Stimulated activated CD4-positive, alpha-beta T cell treated with anti-CD3 and anti-CD28 coated beads, Interleukin-2, amount 100 ng/mL, for 4 hours (primary cell): ENCODE results near the gene KLHL14.

ENCODE experiments used
- DNase-seq: peaks from one replicate; pipeline ENCODE4 v3.0.0-alpha.2; 2020; ENCODE audit warnings: low read depth

The KLHL14 gene

DNA sequence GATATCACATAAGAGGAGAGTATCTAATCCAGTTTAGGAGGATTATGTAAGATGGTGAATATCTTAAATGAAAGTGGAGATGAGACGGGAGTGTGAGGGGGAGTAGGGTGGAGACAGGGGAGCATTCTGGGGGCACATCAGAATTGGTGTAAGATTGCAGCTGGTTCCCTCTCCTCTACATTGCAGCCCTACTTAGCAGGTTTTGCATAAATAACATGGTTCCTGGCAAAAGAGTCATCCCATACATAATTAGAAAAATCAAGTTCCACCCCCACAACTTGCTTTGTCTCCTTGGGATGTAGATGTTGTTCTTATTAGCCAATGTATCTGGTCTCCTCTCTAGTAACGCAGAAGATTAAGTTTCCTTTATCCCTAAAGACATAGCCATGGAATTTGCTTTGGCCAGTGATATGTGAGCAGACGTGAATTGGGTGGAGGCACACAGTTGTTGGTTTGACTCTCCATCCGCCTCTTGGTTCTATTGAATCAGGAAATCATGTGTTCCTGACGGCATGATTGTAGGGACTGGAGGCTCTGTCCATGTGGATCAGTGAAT lies 137.9 kb downstream of the KLHL14 start:
- no peak for DNase-seq

DNA sequence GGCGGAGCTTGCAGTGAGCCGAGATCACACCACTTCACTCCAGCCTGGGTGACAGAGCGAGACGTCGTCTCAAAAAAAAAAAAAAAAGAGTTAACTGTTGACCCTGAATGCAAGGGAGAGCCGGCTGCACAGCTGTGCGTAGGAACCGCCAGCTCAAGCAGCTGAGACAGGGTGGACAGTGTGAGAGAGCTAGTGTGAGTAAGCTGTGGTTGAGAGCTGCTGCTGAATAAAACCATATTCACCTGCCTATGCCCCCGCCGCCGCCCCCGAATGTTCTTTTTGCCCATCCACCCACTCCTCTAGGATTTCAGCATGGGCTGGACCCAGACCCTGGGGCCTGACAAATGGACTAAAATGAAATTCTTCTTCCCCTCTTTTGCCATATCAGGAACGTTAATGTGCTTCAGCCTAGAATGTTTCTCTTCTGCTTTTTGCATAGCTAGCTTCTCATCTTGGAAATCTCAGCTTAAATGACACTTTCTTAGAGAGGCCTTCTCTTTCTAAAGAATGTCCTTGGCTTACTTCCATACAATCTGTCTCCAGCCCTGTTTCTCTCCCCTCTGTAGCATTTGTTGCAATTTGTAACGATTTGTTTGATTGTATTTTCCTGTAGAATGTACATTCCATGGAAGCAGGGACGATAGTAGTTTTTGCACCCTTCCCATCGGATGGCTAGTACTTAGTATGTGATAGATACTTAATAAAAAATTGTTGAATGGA lies 142.7 kb downstream of the KLHL14 start:
- DNase-seq: no peak

DNA sequence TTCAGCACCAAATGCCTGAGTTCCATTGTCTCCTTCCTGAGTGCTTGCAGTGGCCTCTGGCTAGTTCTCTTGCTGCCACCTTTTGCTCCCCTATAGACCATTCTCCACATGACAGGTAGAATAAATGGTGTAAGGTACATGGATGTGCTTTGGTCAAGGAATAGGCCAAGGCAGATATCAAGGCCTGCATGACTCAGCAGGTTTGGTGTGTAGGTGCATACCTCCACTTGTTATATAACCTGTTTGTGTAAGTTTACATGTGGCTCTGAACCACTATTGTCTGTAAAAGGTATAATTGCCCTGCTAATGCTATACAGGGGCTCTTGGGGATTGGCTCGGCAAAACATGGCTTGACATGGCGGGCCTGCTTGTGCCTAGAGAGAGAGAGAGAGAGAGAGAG lies 143.5 kb downstream of the KLHL14 start:
- DNase-seq: no peak

DNA sequence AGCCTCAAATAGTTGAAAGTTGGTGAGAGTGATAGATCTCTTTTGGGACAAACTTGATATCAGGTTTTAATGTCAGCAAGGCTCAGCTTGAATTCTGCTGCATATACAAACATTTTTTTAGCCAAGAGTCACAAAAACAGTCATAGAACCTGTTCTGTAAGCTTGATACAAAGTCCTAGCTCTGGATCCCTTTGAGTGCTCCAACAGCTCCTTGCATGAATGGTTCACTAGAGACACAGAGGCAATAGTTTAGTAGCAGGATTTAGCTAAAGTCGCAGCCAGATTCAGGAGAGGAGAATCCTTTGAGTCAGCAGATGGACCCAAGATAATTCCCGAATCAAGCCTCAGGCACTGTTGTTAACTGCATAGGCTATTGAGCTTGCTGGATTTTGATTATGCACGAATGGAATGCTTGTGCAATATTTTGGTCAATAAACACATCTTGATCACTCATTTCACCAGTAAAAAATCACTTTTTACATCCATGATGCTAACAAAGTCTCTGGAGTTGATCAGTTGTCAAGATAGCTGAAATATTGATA lies 148.6 kb downstream of the KLHL14 start:
- no peak for DNase-seq

DNA sequence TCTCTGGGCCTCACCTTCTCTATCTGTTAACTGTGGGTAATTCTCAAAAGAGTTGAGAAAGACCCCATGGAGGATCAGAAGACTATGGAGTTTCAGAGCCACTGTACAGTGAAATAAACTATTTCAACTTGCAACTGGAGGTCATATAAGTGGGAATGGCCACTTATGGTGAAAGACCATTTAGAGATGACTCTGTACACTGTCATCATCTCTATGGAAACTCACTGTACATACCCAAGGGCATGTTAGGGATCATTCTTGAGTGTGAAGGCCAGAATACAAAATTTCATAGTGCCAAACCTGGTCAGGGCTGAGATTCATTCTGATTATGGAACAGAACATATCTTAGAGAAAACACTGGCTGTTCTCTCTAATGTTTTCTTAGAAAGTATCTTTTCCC lies 149.3 kb downstream of the KLHL14 start:
- no peak for DNase-seq
